GM12891 (cell line): ENCODE results near the gene ST13.
"Not testable (repeated sequence)": the region's sequence is repeated elsewhere in the genome, so short reads cannot be mapped to it uniquely, and the experiment has no call there.

Source experiments
- PAX5 ChIP-seq: IDR thresholded peaks from 2 replicates; pipeline ENCODE4 v1.6.1; 2011; ENCODE audit warnings: low read length, moderate library complexity, mild to moderate bottlenecking; ENCODE audit not compliant: insufficient read depth, severe bottlenecking
- POLR2A ChIP-seq: IDR thresholded peaks from 2 replicates; pipeline ENCODE4 v1.6.1; 2011; ENCODE audit warnings: low read depth, low read length, control low read depth
- POLR2AphosphoS5 ChIP-seq: IDR thresholded peaks from 2 replicates; pipeline ENCODE4 v1.6.1; 2011; ENCODE audit warnings: low read depth, low read length, control low read depth
- POU2F2 ChIP-seq: IDR thresholded peaks from 2 replicates; pipeline ENCODE4 v1.6.1; 2011; ENCODE audit warnings: low read depth, mild to moderate bottlenecking, control low read depth, low read length, moderate library complexity
- SPI1 ChIP-seq: IDR thresholded peaks from 2 replicates; pipeline ENCODE4 v1.6.1; 2011; ENCODE audit warnings: low read depth, low read length, control low read depth
- TAF1 ChIP-seq: IDR thresholded peaks from 2 replicates; pipeline ENCODE4 v1.6.1; 2011; ENCODE audit warnings: low read depth, low read length, control low read depth

DNA sequence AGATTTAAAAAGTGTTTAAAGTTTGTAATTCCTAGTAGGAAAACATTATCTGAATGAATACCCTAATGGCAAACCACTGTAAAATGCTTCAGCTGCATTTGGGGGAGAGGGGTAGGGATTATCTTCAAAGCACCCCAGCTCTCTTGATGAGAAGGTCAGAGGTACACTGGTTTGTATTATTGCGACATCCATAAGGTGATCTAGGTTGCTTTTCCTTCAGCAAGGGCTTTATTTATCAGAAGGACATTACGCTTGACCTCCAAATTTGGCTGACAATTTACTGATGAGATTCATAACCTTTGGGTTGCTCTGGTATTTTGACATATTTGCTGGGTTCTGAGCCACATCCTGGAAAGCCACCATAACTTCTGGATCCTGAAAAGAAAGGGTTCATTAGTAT lies 30.1 kb downstream of the ST13 start:
- TF ChIP-seq POLR2AphosphoS5, POLR2A, SPI1, POU2F2, TAF1, PAX5: not testable (repeated sequence)
